Fibroblast of villous mesenchyme (primary cell): ENCODE measurements around the gene CAVIN4. TPM values are rescaled to one million over a fixed set of nuclear protein-coding genes. Genes with fewer than 3 reads are reported as not detected.

ENCODE experiments used
- DNase-seq: peaks from one replicate; pipeline ENCODE4 v3.0.0-alpha.2; 2010; ENCODE audit warnings: low read depth
- H3K4me3 ChIP-seq: 2 replicates; pipeline ENCODE4 v1.5.1; 2011; ENCODE audit warnings: low read depth, mild to moderate bottlenecking, low read length
- total RNA-seq: library from RNA; depleted of rRNA; stranded (reverse); fragments of >200 nt; gene quantifications from 2 replicates; pipeline ENCODE4 v1.2.3, GENCODE V29; 2012
- TF ChIP-seq, protein P1 (sequence below): IDR thresholded peaks from 2 replicates; pipeline ENCODE4 v1.5.1; 2012; ENCODE audit warnings: low read depth, mild to moderate bottlenecking, low read length; ENCODE audit not compliant: insufficient read depth

The CAVIN4 gene, protein sequence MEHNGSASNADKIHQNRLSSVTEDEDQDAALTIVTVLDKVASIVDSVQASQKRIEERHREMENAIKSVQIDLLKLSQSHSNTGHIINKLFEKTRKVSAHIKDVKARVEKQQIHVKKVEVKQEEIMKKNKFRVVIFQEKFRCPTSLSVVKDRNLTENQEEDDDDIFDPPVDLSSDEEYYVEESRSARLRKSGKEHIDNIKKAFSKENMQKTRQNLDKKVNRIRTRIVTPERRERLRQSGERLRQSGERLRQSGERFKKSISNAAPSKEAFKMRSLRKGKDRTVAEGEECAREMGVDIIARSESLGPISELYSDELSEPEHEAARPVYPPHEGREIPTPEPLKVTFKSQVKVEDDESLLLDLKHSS
- total RNA-seq, result 0.64 and 1.3 TPM in 2 replicates

DNA sequence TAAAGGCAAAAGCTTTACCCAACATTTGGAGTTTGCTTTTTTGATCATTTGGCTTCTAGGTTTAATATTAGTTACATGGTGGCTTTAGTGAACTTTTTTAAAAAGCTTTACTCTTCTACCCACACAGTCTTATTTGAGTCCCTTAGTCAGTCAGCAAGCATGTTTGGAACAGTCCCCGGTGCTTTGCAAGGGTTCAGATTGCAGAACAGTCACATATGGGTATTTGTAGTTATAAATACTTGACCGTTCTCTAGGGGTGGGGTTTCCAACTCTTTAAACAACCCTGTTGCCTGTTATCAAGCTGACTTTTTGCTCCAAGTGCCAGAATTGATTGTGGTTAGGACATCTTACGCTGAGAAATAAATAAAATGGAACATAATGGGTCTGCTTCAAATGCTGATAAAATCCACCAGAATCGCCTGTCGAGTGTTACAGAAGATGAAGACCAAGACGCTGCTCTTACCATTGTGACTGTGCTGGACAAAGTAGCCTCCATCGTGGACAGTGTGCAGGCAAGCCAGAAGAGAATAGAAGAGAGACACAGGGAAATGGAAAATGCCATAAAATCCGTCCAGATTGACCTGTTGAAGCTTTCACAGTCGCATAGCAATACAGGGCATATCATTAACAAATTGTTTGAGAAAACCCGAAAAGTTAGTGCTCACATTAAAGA is at the start of gene CAVIN4:
Gene CAVIN4, plus strand, starts transcription at position 304 of the 673 bp plus-strand sequence. Its CDS starts 65 bp downstream, at position 369.
- TF ChIP-seq, protein P1, sequence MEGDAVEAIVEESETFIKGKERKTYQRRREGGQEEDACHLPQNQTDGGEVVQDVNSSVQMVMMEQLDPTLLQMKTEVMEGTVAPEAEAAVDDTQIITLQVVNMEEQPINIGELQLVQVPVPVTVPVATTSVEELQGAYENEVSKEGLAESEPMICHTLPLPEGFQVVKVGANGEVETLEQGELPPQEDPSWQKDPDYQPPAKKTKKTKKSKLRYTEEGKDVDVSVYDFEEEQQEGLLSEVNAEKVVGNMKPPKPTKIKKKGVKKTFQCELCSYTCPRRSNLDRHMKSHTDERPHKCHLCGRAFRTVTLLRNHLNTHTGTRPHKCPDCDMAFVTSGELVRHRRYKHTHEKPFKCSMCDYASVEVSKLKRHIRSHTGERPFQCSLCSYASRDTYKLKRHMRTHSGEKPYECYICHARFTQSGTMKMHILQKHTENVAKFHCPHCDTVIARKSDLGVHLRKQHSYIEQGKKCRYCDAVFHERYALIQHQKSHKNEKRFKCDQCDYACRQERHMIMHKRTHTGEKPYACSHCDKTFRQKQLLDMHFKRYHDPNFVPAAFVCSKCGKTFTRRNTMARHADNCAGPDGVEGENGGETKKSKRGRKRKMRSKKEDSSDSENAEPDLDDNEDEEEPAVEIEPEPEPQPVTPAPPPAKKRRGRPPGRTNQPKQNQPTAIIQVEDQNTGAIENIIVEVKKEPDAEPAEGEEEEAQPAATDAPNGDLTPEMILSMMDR, result no peak
- no peak within 1 kb of the TSS for H3K4me3 ChIP-seq
- DNase-seq, result peak; percentile 27

DNA sequence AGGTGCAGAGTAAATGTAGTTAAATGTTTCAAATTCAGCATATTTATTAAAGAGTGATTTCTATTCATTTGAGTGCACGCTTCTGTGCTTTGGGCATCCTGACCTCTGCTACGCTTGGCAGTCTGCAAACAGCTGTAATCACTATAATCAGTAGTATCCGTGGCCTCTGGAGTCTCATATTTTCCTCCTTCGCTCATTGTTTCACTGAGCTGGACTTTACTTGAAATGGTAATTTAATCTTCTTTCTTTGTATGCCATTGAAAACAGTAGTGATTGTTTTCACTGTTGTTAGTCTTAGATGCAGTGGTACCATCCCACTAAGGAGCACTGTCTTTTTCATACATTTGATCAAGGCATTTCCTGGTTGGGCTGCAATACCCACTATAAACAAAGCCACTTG is 43.5 kb upstream of the CAVIN4 start:
- DNase-seq, result no peak
- no peak overlapping the region for H3K4me3 ChIP-seq
- TF ChIP-seq, protein P1, result no peak

DNA sequence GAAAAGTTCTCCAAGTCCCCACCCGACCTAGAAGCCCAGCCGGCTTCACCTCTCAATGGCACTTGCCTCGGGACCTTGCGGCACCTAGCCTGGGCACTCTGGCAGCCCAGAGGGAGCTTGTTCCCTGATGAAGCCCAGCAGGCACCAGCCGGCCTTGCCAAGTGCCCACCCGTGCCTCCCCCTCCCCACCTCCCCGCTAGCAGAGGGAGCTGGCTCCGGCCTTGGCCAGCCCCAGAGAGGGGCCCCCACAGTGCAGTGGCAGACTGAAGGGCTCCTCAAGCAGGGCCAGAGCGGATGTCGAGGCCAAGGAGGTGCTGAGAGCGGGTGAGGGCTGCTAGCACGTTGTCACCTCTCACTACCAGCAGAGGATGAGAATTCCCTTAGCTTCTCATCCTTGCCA is 37.6 kb upstream of the CAVIN4 start:
- TF ChIP-seq, protein P1, result no peak

DNA sequence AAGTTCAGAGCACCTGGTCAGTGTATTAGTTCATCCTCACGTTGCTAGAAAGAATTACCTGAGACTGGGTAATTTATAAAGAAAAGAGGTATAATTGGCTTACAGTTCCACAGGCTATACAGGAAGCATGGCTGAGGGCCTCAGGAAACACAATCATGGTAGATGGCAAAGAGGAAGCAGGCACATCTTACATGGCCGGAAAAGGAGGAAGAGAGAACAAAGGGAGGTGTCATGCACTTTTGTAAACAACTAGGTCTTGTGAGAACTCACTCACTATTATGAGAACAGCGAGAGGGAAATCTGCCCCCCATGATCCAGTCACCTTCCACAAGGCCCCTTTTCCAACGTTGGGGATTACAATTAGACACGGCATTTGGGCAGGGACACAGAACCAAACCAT is 28.8 kb upstream of the CAVIN4 start:
- TF ChIP-seq, protein P1, result no peak
- H3K4me3 ChIP-seq, result no peak overlapping the region
- DNase-seq, result no peak

More for the DNA sequence above, 37.6 kb upstream of the CAVIN4 start:
- no peak overlapping the region for H3K4me3 ChIP-seq
- no peak for DNase-seq

DNA sequence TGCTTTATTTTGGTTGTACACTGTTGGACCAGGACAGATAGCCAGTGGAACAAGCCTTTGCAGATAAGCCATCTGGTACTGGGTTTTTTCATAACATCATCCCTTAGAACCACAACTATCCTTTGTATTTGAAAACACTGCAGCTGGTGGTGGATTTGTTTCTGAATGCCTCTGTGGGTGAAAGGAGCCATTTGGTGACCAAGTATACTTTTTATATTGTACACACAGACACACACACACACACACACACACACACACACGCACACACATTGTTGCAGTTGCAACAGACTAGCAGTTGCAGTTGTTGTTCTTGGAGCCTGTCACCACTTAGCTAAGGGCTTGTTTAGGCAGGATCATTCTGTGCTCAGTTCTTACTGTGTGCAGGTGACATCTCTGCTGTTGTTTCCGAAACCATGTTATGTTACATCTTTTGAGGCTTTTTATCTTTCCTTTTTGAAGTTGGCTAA is 22.9 kb upstream of the CAVIN4 start:
- DNase-seq, result peak; percentile 64
- TF ChIP-seq, protein P1, result no peak
- no peak overlapping the region for H3K4me3 ChIP-seq

DNA sequence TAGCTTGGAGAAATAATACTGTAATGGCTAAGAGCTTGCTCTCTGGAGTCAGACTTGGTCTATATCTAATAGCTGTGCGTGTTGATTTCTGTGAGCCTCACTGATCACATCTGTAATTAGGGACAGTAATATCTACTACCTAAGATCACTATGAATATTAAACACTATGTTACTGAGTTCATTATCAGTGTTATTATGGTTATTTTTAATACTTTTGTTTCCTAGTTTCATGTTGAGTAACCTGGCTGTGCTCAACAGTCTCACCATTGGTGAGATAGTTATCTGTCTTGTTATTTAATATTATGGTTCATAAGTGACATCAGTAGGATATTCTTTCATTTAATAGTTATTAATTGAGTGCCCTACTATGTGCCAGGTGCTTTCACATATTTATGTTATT is 22.4 kb upstream of the CAVIN4 start:
- H3K4me3 ChIP-seq, result no peak overlapping the region
- DNase-seq, result no peak
- TF ChIP-seq, protein P1, result no peak
